ENCODE measurements around the gene HMMR.
"Not testable (repeated sequence)": the region's sequence is repeated elsewhere in the genome, so short reads cannot be mapped to it uniquely, and the experiment has no call there.

HMMR gene

GRCh38 chr5:163506726-163507125 lies 46.3 kb downstream of the HMMR start:
- DNase-seq (ENCODE audit: low read depth), result no peak

- DNase-seq (ENCODE audit: low read depth), result no peak
Measured at GRCh38 chr5:163508753-163509152, 48.3 kb downstream of the HMMR start.

GRCh38 chr5:163509291-163509951 lies 49.0 kb downstream of the HMMR start:
- DNase-seq (ENCODE audit: low read depth), result no peak

GRCh38 chr5:163512526-163512925 lies 52.1 kb downstream of the HMMR start:
- no peak for DNase-seq (ENCODE audit: low read depth)

GRCh38 chr5:163525096-163525495 lies 64.7 kb downstream of the HMMR start:
- no peak for DNase-seq (ENCODE audit: low read depth)

GRCh38 chr5:163529698-163530097 lies 69.3 kb downstream of the HMMR start:
- DNase-seq (ENCODE audit: low read depth), result no peak

- no peak for DNase-seq (ENCODE audit: low read depth)
Measured at GRCh38 chr5:163531272-163531671, 70.8 kb downstream of the HMMR start.

- no peak for DNase-seq (ENCODE audit: low read depth)
Measured at GRCh38 chr5:163532171-163533084, 72.0 kb downstream of the HMMR start.

- DNase-seq (ENCODE audit: low read depth), result no peak
Measured at GRCh38 chr5:163533223-163533622, 72.8 kb downstream of the HMMR start.

- DNase-seq (ENCODE audit: low read depth), result no peak
Measured at GRCh38 chr5:163534492-163535094, 74.2 kb downstream of the HMMR start.

GRCh38 chr5:163535290-163535689 lies 74.9 kb downstream of the HMMR start:
- no peak for DNase-seq (ENCODE audit: low read depth)

GRCh38 chr5:163536442-163536841 lies 76.0 kb downstream of the HMMR start:
- DNase-seq (ENCODE audit: low read depth), result not testable (repeated sequence)

GRCh38 chr5:163540696-163541095 lies 80.3 kb downstream of the HMMR start:
- DNase-seq (ENCODE audit: low read depth), result no peak
